SH-SY5Y (cell line): Measurements from ENCODE around the gene CPSF4L.

Source experiments
- GATA2 ChIP-seq: IDR thresholded peaks from 2 replicates; pipeline ENCODE4 v1.6.1; 2011; ENCODE audit warnings: mild to moderate bottlenecking, low read depth, low read length
- GATA3 ChIP-seq: IDR thresholded peaks from 2 replicates; pipeline ENCODE4 v1.6.1; 2011; ENCODE audit warnings: low read depth, mild to moderate bottlenecking, low read length, moderate library complexity

Gene CPSF4L

DNA sequence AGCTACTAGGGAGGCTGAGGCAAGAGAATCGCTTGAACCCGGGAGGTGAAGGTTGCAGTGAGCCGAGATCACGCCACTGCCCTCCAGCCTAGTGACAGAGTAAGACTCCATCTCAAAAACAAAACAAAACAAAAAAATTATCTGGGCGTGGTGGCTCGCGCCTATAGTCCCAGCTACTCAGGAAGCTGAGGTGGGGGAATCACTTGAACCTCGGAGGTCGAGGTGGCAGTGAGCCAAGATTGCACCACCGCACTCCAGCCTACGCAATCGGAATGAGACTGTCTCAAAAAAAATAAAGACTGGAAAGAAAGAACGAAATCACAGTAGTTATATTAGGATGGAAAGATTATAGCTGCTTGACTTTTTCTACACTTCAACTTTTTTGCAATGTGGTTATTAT lies 49.9 kb downstream of the CPSF4L start:
- TF ChIP-seq GATA2: no peak
- TF ChIP-seq GATA3: no peak

- TF ChIP-seq GATA2 (no peak), GATA3 (no peak)
These were observed 51.5 kb downstream of the CPSF4L start for GRCh38 chr17:73210002-73210678.

DNA sequence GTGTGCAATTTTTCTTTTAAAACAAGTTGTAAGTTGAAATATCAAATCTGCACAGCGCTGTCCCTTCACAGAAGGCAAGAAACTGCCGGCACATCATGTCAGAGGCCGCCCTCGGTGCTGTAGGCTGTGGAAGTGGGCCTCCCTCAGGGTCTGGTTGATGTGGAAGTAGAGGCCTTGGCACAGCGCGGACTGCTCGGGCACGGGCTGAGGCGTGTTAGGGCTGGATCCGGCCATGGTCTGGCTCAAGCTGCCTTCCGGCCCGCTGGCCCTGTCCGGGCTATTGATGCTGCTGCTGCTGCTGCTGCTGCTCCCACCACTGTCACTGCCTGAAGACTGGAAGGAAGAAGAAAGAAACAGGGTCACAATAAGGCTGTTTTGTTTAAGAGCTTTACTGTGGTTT lies 52.2 kb downstream of the CPSF4L start:
- no peak for TF ChIP-seq GATA2
- no peak for TF ChIP-seq GATA3

DNA sequence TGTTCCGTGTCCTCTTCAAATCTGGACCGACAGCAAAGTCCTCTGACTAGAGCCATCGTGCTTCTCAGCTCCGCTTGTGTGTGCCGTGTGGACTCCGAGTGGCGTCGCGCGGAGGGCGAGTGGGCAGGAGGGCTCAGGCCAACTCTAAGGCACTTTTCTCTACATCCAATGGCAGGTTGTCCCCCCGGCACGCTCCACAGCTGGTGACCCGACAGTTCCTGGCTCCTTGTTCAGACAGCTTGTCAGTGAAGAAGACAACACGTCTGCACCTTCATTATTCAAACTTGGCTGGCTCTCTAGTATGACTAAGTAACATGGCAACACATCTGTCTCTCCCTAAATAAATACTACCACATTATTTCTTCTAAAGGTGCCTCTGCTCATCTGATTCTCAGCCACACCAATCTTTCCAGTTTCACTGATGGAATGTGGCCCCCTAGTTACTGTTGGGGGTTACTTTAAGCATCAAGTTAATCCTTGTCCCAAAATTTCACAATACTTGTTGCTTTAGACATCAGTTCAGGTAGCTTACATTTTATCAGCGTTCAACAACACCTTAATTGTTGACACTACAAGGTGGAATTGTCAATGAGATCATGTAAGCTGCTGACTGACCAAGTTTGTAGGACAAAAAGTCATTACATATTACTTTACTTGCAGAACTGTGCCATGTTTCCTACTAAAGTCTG lies 53.4 kb downstream of the CPSF4L start:
- no peak for TF ChIP-seq GATA3
- TF ChIP-seq GATA2: no peak

DNA sequence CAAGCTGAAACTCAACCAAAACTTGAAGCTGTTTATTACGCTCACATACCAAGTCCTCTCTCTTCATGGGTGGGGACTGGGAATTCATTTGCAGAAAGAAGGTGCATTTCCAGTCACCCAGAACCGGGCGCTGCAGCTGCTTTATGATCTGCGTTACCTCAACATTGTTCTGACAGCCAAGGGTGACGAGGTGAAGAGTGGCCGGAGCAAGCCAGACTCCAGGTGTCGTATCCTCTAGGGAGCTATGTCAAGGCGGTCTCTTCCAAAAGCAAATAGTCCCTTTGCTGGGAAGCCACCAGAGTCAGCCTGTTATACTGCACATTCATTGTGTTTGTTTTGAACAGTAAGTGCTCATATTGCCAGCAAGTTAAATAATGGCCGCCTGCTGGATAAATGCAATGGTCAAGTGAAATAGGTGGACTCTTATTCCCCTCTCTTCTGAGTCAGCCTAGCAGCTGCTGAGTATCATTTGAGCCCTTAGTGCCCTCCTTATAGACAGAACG lies 56.2 kb downstream of the CPSF4L start:
- TF ChIP-seq GATA2 (no peak), GATA3 (no peak)

GRCh38 chr17:73203788-73204479 lies 57.7 kb downstream of the CPSF4L start:
- TF ChIP-seq GATA3 (no peak), GATA2 (no peak)

- TF ChIP-seq GATA2 (no peak), GATA3 (no peak)
These were observed 58.4 kb downstream of the CPSF4L start for GRCh38 chr17:73203135-73203787.

GRCh38 chr17:73201215-73202069 lies 60.2 kb downstream of the CPSF4L start:
- TF ChIP-seq GATA3: no peak
- TF ChIP-seq GATA2: no peak

GRCh38 chr17:73200476-73200875 lies 61.2 kb downstream of the CPSF4L start:
- no peak for TF ChIP-seq GATA2
- no peak for TF ChIP-seq GATA3

GRCh38 chr17:73199751-73200317 lies 61.8 kb downstream of the CPSF4L start:
- no peak for TF ChIP-seq GATA3
- no peak for TF ChIP-seq GATA2

DNA sequence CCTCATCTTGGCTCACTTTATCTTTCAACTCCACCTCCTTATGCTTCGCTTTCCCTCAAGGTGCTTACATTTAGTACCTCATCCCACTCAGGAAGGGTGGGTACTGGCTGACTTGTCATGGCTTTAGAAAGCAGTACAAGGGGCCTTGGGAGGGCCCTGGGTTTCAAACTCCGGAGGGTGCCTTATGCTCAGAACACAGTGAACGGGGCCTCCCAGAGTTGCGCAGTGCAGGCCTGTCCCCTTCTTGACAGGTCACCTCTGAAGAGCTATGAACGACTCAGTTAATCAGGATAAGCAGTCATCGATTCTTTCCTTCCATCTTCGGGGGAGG lies 62.8 kb downstream of the CPSF4L start:
- TF ChIP-seq GATA3: no peak
- TF ChIP-seq GATA2: no peak
